HepG2 (cell line): ENCODE data around the gene VIM. TPM values are rescaled to one million over a fixed set of nuclear protein-coding genes. Genes with fewer than 3 reads are reported as not detected.

Experiments used
- ATF4 ChIP-seq, 2 experiments: fragments of 450-650 bp in 1 of 2; sonication (generic) in 1 of 2; formaldehyde crosslinking; IDR thresholded peaks; 2 replicates each; pipeline versions ENCODE4 v1.5.0 to v1.8.0; 2020 to 2022; ENCODE audit warnings: mild to moderate bottlenecking in 1 of 2, missing genetic modification reagents in 1 of 2
- BCL3 ChIP-seq: sonication (generic); formaldehyde crosslinking; IDR thresholded peaks from 2 replicates; pipeline ENCODE4 v1.5.1; 2020; ENCODE audit warnings: mild to moderate bottlenecking, missing genetic modification reagents, moderate library complexity
- BORCS8-MEF2B ChIP-seq: sonication (generic); formaldehyde crosslinking; IDR thresholded peaks from 2 replicates; pipeline ENCODE4 v1.8.0; 2022; ENCODE audit warnings: mild to moderate bottlenecking, missing genetic modification reagents
- CCDC6 ChIP-seq: sonication (generic); formaldehyde crosslinking; IDR thresholded peaks from 2 replicates; pipeline ENCODE4 v1.8.1; 2022; ENCODE audit warnings: mild to moderate bottlenecking, missing genetic modification reagents, moderate library complexity
- IRF9 ChIP-seq: sonication (generic); formaldehyde crosslinking; IDR thresholded peaks from 2 replicates; pipeline ENCODE4 v1.8.0; 2022; ENCODE audit warnings: missing genetic modification reagents, mild to moderate bottlenecking, borderline replicate concordance
- JUND ChIP-seq: sonication (generic); formaldehyde crosslinking; IDR thresholded peaks from 2 replicates; pipeline ENCODE4 v1.8.0; 2022; ENCODE audit warnings: mild to moderate bottlenecking, missing genetic modification reagents
- MAF1 ChIP-seq: sonication (generic); formaldehyde crosslinking; IDR thresholded peaks from 2 replicates; pipeline ENCODE4 v1.5.0; 2020; ENCODE audit warnings: missing genetic modification reagents, borderline replicate concordance
- MBNL3 ChIP-seq: fragments of 250-450 bp; sonication (Bioruptor Pico); conservative IDR thresholded peaks from 2 replicates; pipeline ENCODE4 v1.8.0; 2022; ENCODE audit warnings: mild to moderate bottlenecking, inconsistent platforms
- MTA1 ChIP-seq: sonication (generic); formaldehyde crosslinking; IDR thresholded peaks from 2 replicates; pipeline ENCODE4 v1.4.0; 2020; ENCODE audit warnings: missing genetic modification reagents, mild to moderate bottlenecking, borderline replicate concordance
- NFKBIZ ChIP-seq: IDR thresholded peaks from 2 replicates; pipeline ENCODE4 v1.6.1; 2018; ENCODE audit warnings: missing genetic modification reagents, missing compliant biosample characterization
- PHF21A ChIP-seq: sonication (generic); formaldehyde crosslinking; IDR thresholded peaks from 2 replicates; pipeline ENCODE4 v1.5.0; 2020; ENCODE audit warnings: mild to moderate bottlenecking, missing genetic modification reagents
- RXRB ChIP-seq: IDR thresholded peaks from 2 replicates; pipeline ENCODE4 v1.6.1; 2016; ENCODE audit warnings: borderline replicate concordance, missing genetic modification reagents, missing compliant biosample characterization
- SALL1 ChIP-seq: sonication (generic); formaldehyde crosslinking; IDR thresholded peaks from 2 replicates; pipeline ENCODE4 v1.8.0; 2022; ENCODE audit warnings: mild to moderate bottlenecking, missing genetic modification reagents
- THAP8 ChIP-seq: sonication (generic); formaldehyde crosslinking; IDR thresholded peaks from 2 replicates; pipeline ENCODE4 v1.5.1; 2020; ENCODE audit warnings: missing genetic modification reagents, mild to moderate bottlenecking, borderline replicate concordance
- U2AF1 ChIP-seq: fragments of 200-400 bp; formaldehyde crosslinking; optimal IDR thresholded peaks from 2 replicates; pipeline ENCODE3; 2017; ENCODE audit warnings: mild to moderate bottlenecking, low read depth, low read length
- ZBTB34 ChIP-seq: sonication (generic); formaldehyde crosslinking; IDR thresholded peaks from 2 replicates; pipeline ENCODE4 v1.8.0; 2022; ENCODE audit warnings: mild to moderate bottlenecking, missing genetic modification reagents
- ZFYVE20 ChIP-seq: sonication (generic); formaldehyde crosslinking; IDR thresholded peaks from 2 replicates; pipeline ENCODE4 v1.8.0; 2023; ENCODE audit warnings: low read depth, mild to moderate bottlenecking, moderate library complexity, missing genetic modification reagents, borderline replicate concordance
- ZNF160 ChIP-seq: sonication (generic); formaldehyde crosslinking; IDR thresholded peaks from 2 replicates; pipeline ENCODE4 v1.8.0; 2022; ENCODE audit warnings: mild to moderate bottlenecking, inconsistent platforms, missing genetic modification reagents
- ZNF343 ChIP-seq: sonication (generic); formaldehyde crosslinking; IDR thresholded peaks from 2 replicates; pipeline ENCODE4 v1.4.0; 2020; ENCODE audit warnings: mild to moderate bottlenecking, missing genetic modification reagents
- ZNF746 ChIP-seq: sonication (generic); formaldehyde crosslinking; IDR thresholded peaks from 2 replicates; pipeline ENCODE4 v1.8.0; 2022; ENCODE audit warnings: mild to moderate bottlenecking, missing genetic modification reagents
- polyA plus RNA-seq, 8 experiments: library from polyadenylated mRNA; depleted of rRNA in 3 of 8; stranded (reverse) in 7 of 8; unstranded in 1 of 8; fragments of >200 nt; fragmentation: Illumina TruSeq in 4 of 8; extraction: Trizol in 4 of 8; gene quantifications; 2 replicates each; pipeline versions ENCODE4 v1.2.1 to v1.2.3, GENCODE V29; 2011 to 2016; ENCODE audit warnings: low read depth in 4 of 8, missing spikeins in 1 of 8, mixed read lengths in 1 of 8; ENCODE audit not compliant: insufficient read depth in 1 of 8
- total RNA-seq, 5 experiments: library from RNA; depleted of rRNA; stranded (reverse); fragments of >200 nt; fragmentation: Illumina TruSeq; extraction: Trizol; gene quantifications; 2 replicates each; pipeline ENCODE4 v1.2.3, GENCODE V29; 2016; ENCODE audit warnings: low read depth in 1 of 5
- TF ChIP-seq, protein P1 (sequence below): sonication (generic); formaldehyde crosslinking; conservative IDR thresholded peaks from 2 replicates; pipeline ENCODE4 v1.8.0; 2022; ENCODE audit warnings: mild to moderate bottlenecking, moderate library complexity, missing genetic modification reagents

Gene VIM
- total and polyA plus RNA-seq, 2 of the 13 experiments (the other 11 are each of a cell fraction or from before 2014, with no cell fraction given), result not detected

- TF ChIP-seq IRF9 (CRISPR knock-in tag) (peak; percentile 90), MBNL3 (no peak), ZNF746 (peak; percentile 99), BCL3 (CRISPR knock-in tag) (0 out of 2 replicates have a peak, but pooled peaks have one; percentile 63), ZBTB34 (CRISPR knock-in tag) (no peak), ZNF343 (no peak), ATF4 (CRISPR knock-in tag; IDR thresholded peaks at IDR 0.05) (no peak), RXRB (CRISPR knock-in tag) (peak; percentile 75), U2AF1 (peak; percentile 64), MAF1 (CRISPR knock-in tag) (peak; percentile 75; the same call in 1 of the 2 replicates), PHF21A (CRISPR knock-in tag) (peak; percentile 73), BORCS8-MEF2B (peak; percentile 94), ZFYVE20 (no peak), MTA1 (CRISPR knock-in tag) (peak; percentile 34; the same call in 1 of the 2 replicates), ZNF160 (CRISPR knock-in tag) (peak; percentile 73), NFKBIZ (peak; percentile 72; the same call in 1 of the 2 replicates), JUND (CRISPR knock-in tag) (peak; percentile 56; the same call in 1 of the 2 replicates), CCDC6 (CRISPR knock-in tag) (0 out of 2 replicates have a peak, but pooled peaks have one; percentile 79), SALL1 (CRISPR knock-in tag) (peak; percentile 94), THAP8 (CRISPR knock-in tag) (0 out of 2 replicates have a peak, but pooled peaks have one; percentile 81)
- TF ChIP-seq, protein P1, sequence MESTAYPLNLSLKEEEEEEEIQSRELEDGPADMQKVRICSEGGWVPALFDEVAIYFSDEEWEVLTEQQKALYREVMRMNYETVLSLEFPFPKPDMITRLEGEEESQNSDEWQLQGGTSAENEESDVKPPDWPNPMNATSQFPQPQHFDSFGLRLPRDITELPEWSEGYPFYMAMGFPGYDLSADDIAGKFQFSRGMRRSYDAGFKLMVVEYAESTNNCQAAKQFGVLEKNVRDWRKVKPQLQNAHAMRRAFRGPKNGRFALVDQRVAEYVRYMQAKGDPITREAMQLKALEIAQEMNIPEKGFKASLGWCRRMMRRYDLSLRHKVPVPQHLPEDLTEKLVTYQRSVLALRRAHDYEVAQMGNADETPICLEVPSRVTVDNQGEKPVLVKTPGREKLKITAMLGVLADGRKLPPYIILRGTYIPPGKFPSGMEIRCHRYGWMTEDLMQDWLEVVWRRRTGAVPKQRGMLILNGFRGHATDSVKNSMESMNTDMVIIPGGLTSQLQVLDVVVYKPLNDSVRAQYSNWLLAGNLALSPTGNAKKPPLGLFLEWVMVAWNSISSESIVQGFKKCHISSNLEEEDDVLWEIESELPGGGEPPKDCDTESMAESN (CRISPR knock-in tag), result peak; percentile 94
These were observed 26.9 kb upstream of the VIM start, which contains the start of gene TRDMT1 (continued) for GRCh38 chr10:17200912-17201793.
